ENCODE measurements around the gene OSBPL10. TPM values are rescaled to one million over a fixed set of nuclear protein-coding genes. Genes with fewer than 3 reads are reported as not detected.

OSBPL10 gene
- total RNA-seq, 1 donor from 2014 or later: 5.8 TPM

DNA sequence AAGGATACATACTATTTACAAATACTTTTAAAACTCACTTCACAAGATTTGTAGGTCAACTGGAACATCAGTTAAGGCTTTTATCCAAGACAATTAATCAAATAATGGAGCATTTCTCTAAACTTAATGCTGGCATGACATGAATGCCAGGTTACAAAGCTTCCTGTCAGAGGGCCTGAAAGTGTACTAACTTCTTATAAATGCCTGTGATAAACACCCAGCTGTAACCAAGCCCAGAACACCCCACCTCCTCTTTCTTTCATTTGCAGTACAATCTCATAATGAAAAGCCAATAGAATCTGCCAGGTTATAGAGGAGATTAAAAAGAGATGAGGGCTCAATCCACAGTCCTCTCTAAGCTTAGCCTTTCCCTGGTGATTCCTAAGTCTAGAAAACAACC, 214.4 kb downstream of the OSBPL10 start:
- intact Hi-C loops (cut with DNase I): loop anchor here (5.0 to 10.0 kb wide), 2 partner anchors 234 to 992 kb away; partner anchors contain the start of gene STT3B
- no peak for DNase-seq (ENCODE audit: low spot score)

DNA sequence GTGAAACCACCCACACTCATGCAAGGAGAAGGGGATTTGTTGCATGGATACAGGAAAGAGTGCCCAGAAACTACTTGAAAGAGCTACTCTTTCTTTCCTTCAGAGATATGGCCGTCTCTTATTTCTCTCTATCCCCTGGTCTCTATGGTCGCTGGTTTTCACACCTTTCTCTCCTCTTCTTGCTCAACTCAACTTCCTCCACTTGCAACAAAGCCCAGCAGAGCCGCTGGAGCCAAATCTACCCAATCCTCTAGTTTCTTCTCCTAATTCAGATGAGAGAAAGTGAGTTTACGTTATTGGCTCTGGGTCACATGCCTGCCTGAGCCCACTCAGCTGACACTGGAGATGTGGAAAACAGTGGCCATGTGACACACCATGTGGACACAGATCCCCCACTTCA, 215.2 kb downstream of the OSBPL10 start:
- no peak for DNase-seq (ENCODE audit: low spot score)
- intact Hi-C loops (cut with DNase I): loop anchor here (5.0 to 10.0 kb wide), 2 partner anchors 234 to 991 kb away; partner anchors contain the start of gene STT3B

DNA sequence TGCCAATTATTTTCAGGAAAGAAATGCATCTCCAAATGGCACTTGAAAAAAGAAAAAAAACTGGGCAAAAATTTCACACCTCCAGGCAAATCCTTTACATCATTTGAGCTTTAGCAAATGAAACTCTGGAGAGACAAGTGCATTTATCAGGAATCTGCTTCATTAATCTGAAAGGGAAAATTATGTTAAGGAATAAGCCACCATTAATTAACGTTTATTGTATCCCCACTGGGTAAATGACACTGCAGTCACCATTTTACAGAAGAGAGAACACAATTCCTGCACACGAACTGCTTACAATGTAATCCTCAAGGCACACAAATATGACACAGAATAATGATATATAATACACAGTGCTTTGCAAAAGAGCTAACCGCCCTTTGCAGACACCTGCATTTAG, 217.3 kb downstream of the OSBPL10 start:
- no peak for DNase-seq (ENCODE audit: low spot score)
- intact Hi-C loops (cut with DNase I): loop anchor here (10.0 kb wide), 1 partner anchor 989 kb away; no protein-coding TSS in a partner anchor

DNA sequence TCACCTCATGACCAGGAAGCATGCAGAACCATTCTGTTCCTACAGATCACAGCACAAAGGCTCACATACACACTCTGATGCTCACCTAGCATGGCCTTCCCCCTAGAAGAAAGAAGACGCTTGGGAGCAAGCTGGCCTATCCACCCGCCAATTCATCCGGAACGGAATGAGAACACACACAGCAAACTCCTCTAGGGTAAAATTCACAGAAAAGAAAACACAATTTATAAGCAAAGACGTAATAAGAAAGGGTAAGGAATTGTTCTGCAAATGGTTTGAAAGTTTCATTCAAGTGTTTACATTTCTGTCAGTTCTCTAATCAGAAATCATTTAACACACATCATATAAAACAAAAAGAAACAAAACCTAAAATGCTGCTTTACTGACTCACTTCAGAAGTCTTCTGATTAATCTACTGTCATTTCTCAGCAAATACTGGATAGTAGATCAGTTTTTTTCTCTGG, 218.1 kb downstream of the OSBPL10 start:
- intact Hi-C loops (cut with DNase I): loop anchor here (10.0 kb wide), 1 partner anchor 988 kb away; no protein-coding TSS in a partner anchor
- no peak for DNase-seq (ENCODE audit: low spot score)

DNA sequence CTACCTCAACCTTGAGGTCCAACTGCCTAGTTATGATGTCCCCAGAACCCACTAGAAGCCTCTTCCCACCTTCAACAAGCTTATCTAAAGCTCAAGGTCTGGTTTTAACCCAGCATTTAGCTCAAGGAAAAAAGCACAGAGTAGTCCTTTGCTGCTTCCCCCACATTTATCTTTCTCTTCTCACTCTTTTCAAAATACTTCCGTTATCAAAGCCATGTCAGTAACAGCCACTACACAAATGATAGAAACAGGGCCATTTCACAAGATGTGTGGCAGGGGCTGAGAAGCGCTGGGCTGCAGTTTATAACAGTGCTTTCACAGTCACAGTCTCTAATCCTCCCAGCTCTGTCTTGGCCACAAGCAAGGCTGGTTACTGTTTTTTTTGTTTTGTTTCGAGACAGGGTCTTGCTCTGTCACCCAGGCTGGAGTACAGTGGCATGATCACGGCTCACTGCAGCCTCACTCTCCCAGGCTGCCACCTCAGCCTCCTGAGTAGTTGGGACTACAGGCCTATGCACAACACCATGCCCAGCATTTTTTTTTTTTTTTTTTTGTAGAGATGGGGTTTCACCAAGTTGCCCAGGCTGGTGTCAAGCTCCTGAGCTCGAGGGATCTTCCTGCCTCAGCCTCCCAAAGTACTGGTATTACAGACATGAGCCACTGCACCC, 218.8 kb downstream of the OSBPL10 start:
- no peak for DNase-seq (ENCODE audit: low spot score)
- intact Hi-C loops (cut with DNase I): loop anchor here (10.0 kb wide), 1 partner anchor 987 kb away; no protein-coding TSS in a partner anchor

DNA sequence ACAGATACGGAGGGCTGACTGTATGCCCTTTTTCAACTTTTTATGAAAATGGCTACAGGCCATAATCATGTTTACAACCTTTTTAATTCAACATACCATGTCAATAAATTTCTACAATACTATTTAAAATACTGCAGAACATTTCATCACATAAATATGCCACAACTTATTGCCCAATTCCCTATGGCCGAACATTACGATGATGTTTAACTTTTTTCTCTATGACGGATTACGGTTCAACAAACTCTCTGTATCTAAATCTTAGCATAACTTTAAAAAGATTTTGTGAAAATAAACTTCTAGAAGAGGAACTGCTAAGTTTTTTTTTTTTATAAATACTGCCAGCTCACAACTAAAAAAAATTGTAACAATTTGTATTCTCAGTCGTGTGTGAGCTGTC, 220.4 kb downstream of the OSBPL10 start:
- intact Hi-C loops (cut with DNase I): loop anchor here (10.0 kb wide), 1 partner anchor 986 kb away; no protein-coding TSS in a partner anchor
- DNase-seq (ENCODE audit: low spot score): no peak

DNA sequence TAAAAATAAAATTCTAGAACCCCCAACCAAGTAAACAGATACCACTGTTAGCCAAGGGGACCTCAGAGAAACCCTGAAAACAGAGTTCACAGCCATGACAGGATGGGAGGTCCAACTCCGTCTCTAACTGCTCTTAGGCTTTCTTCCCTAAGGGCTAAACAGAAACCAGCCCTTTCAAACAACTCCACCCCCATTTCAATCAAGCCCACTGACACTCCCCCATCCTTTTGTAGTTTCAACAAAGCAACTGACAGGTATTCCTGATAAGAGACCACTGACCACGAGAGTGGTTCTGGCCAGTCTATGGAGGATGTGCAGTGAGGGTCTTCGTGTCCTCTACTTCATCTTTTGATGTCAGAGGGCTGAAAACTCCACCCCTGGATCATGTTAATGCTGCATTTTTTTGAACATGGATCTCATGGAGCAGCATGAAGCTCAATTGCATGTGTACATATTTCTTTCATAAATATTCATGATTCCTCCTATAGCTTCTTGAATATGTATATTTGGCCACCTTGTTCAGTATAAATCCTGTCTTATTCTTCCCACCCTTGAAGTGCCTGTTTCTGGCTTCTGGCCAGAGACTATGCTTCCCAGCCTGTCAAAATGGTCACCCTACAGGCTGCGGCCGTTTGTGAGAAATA, 222.6 kb downstream of the OSBPL10 start:
- intact Hi-C loops (cut with DNase I): no loop called here

DNA sequence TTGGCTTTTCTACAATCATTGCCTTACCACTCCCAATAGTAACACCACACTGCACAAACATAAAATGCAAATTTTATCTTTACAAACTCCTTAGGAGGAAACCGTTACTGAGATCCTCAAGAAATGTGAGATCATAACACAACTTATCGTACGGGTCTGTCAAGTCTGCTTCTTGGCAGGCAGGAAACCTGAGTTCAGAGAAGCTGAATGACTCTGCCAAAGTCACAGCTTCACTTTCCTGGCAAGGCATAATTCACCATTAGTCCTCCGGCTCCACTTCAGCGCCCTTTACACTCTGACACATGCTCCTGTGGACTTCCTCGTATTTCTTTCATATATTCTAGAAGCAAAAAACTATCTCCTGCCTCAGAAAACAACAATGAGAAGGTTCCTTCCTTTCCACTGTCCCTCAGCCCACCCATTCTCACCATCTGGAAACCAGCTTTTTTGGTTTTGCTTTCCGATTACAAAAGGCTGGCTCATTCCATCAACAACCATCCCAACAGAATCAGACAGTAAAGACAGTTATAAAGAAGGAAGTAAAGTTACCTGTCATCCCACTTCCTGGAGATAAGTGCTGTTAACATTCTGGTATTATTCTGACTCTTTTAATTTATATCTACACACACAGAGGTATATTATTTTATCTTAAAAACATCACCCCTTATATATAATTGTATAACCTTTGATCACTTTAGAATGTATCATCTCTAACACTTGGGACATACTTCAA, 225.0 kb downstream of the OSBPL10 start:
- intact Hi-C loops (cut with DNase I): no loop called here
- DNase-seq (ENCODE audit: low spot score): no peak

More for the DNA sequence above, 222.6 kb downstream of the OSBPL10 start:
- DNase-seq (ENCODE audit: low spot score): no peak

DNA sequence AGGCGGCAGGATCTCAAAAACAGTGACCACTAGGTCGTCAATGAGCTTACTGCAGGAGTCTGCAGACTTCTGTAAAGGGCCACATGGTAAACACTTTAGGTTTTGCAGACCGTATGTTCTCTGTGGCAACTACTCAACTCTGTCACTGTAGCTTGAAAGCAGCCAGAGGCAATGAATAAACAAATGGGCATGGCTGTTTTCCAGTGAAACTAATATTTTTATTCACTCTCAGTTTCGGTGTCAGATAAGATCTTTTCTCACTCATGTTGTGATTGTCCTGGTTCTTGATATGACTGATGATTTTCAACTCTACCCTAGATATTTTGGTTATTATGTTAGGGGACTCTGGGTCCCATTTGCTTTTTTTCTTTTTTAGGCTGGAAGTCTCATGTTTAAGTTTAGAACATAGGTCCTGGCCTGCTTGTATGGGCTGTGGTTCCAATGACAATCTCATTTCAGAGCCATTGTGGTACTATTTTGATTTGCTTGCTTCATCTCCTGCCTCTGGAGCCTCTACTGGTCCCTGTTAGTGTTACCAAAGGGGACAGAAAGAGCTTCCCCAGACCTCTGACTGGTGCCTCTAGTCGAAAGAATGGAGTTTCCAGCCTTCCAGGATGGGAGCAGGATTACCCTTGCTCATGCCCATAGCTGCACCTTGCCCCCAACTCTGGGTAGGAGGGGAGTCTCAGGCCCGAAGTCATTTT, 226.3 kb downstream of the OSBPL10 start:
- intact Hi-C loops (cut with DNase I): no loop called here
- no peak for DNase-seq (ENCODE audit: low spot score)

DNA sequence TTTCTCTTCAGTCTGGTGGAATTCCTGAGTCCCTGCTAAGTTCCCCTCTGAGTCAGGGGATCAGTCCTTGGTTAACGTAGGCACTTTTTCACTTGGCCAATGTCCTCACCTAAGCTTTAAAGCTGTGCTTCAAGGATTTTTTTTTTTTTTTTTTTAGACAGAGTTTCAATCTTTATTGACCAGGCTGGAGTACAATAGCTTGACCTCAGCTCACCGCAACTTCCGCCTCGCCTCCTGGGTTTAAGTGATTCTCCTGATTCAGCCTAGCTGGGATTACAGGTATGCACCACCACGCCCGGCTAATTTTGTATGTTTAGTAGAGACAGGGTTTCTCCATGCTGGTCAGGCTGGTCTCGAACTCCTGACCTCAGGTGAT, 228.0 kb downstream of the OSBPL10 start:
- intact Hi-C loops (cut with DNase I): no loop called here
- DNase-seq (ENCODE audit: low spot score): no peak

DNA sequence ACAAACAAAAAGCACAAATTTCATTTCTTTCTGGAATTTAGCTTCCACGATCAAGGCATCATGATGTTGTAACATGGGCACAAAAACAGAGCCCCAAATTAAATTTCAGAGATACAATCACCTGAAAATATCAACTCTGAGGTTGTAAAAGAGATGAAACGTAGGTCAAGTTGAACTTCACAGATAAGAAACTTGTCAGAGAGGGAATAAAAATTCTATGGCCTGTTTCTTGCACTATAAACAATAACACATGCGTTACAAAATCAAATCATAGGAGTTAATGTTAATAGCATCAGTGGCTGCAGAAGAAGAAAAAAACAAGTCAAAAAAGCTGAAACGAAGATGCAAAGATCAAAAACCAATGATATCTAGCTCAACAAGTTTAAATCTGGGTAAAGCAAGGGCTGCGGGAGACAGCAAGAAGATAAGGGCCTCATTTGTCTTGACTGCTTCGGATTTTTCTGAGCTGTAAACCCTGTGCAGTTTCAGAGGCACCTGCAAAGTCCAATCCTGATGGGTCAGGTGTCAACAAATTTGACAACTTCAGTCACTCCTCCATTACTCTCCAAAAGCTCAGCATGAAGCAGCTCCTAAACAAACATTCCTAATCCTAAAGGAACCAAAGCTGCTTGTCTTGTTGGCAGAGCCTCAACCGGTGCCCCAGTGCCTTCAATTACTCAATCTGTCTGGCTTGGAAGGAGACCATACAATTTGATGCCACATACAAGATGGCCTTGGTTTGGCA, 228.6 kb downstream of the OSBPL10 start:
- DNase-seq (ENCODE audit: low spot score): no peak
- intact Hi-C loops (cut with DNase I): no loop called here

DNA sequence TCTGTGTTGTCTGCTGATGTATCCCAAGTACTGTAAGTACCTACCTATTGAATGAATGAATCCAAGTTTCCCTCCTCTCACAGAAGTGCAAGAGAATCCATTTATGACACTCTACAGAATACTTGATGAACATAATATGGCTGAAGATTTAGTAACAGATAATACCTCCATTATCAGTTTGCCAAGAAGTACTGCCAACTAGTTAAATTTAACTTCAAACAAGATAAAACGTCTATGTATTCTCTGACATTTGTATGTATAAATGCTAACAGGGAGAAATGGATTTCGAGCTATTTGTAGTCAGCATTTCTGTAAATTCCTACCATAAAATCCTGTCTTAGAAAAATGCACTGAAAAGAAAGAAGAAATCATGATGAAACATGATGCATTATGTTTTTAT, 230.7 kb downstream of the OSBPL10 start:
- DNase-seq (ENCODE audit: low spot score): no peak
- intact Hi-C loops (cut with DNase I): no loop called here

DNA sequence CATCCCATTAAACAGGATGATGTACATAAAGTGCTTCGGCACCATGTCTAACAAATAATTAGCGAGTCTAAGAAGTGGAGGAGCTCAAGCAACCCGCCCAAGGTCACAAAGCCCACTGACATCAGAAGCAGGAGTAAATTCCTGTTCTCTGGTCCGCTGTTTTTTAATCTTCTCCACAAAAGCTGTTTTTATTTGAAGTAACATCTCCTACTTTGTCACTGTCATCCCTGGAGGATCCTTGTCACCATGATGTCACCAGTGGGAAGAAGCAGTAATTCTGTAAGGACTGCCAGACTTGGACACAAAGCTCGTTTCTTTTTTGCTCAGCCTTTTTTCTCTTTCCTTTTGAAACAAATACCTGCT, 232.1 kb downstream of the OSBPL10 start:
- intact Hi-C loops (cut with DNase I): no loop called here
- no peak for DNase-seq (ENCODE audit: low spot score)

DNA sequence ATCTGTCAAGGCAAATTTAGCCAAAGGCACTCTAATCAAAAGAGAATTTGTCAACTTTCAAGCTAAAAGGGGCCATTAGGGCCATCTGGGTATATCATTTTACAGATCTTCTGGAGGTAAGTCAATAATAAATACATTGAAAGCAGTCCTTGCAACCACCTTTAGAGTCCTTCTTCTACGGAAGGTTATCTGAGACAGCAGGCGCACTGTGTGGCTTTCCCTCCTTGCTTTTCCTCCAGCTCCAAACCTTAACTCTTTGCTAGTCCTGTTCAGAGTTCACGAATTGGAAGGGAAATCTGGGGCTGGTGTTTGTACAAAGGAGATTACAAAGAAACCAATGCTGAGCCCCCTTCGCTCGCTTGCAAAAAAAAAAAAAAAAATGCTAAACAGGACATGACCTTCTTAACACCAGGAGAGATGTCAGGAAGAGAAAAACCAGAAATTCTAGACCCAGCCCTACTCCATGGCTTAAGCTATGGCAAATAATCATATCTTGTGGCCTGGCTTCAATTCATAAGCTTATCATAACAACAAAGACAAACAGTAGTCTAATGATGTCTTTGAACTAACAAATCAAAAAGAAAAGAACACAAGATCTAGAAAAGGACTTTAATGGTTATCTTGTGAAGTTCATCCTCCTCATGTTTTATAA, 232.7 kb downstream of the OSBPL10 start:
- DNase-seq (ENCODE audit: low spot score): no peak
- intact Hi-C loops (cut with DNase I): no loop called here

DNA sequence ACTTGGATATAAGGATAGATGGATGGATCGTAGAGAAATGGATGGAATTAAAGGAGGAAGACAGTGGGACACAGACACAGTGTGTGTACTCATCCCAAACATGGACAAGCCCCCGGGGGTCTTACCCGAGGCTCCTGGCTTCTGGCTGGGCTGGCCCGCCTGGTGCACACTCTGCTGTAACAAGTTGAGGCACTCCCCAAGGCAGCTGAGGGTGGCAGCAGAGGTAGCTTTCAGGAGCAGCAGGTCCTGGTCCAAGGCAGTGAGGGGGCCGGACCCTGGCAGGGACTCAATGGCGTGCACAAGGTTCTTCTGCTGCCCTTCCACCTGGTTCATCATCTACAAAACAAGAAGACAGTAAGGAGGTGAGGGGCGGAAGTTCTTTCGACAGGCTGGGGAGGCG, 233.3 kb downstream of the OSBPL10 start:
- no peak for DNase-seq (ENCODE audit: low spot score)
- intact Hi-C loops (cut with DNase I): no loop called here

DNA sequence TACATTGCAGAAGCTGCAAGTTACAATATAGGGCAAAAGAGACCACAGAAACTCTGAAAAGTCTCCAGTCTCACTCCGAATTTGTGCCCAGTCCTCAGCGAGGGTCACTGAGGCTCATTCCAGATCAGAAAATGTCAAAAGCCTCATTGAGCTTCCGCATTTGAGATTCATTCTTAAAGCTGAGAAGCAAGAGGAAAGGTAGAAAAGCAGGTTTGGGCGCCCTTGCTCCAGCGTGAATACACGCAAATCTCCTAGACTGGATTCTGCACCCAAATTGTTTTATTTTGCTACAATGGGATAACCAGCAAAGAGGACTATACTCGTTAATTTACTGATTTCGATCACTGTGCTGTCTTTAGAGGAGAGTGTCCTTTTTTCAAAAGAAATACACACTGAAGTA, 236.1 kb downstream of the OSBPL10 start:
- intact Hi-C loops (cut with DNase I): no loop called here
- DNase-seq (ENCODE audit: low spot score): no peak

DNA sequence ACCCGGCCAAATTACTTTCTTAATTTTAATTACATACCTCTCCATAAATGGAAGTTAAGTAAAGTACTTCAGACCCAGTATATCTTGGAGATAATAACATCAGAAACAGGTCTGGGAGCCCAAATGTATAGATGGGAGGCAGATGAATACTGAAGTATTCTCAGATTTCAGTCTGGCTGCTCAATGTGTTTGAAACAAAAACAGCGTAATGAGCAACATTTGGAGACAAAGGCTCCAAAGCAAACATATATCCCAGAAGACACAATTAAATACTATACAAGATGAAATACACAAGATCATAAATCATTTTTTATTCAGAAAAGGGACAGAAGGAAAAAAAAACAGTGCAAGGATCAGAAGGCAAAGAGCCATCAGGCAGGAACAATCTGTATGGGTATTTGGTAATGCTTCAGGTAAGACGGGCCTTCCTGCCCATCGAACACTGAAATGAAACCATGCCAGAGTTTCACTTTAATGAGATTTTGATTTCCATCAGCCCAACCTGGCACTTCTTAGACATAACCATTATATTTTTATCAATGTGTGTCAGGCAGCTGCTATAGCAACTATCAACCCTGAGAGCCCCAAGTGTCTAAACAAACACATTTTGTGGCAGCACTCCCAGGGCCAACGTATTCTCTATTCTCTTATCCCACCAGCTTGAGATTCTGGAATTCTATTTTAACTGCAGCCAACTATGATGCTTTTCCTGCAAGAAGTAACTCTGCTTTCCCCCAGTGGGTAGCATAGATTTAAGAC, 237.6 kb downstream of the OSBPL10 start:
- intact Hi-C loops (cut with DNase I): no loop called here
- no peak for DNase-seq (ENCODE audit: low spot score)

DNA sequence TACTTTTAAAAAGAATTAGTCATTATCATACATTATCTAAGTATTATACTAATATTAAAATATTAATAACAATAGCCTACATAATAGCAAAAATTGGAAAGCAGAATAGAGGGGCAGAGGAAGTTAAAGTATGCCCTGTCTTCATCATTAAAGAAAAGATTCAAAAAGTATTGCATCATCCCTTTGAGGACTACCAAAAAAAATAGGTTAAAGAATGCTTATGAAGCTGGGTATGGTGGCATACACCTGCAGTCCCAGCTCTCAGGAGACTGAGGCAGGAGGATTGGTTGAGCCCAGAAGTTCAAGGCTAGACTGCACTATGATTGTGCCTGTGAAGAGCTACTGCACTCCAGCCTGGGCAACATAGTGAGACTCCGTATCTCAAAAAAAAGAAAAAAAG, 240.7 kb downstream of the OSBPL10 start:
- intact Hi-C loops (cut with DNase I): no loop called here
- no peak for DNase-seq (ENCODE audit: low spot score)

All from cardiac septum (tissue), 1 donor.